GM12865 (cell line): Measurements from ENCODE around the gene SYPL2.

Experiments used
- DNase-seq: peaks from one replicate; pipeline ENCODE4 v3.0.0; 2010; ENCODE audit warnings: low read depth
- H3K4me3 ChIP-seq: 2 replicates; pipeline ENCODE4 v1.5.1; 2011; ENCODE audit warnings: mild to moderate bottlenecking, low read depth, low read length, control low read depth
- CTCF ChIP-seq: IDR thresholded peaks from 2 replicates; pipeline ENCODE4 v1.5.1; 2011; ENCODE audit warnings: low read length, control low read depth, low read depth, inconsistent platforms; ENCODE audit not compliant: insufficient read depth; ENCODE audit errors: missing control alignments

The SYPL2 gene

GRCh38 chr1:109466452-109467300 lies at the start of gene SYPL2:
SYPL2 (plus strand) TSS chr1:109466546; CDS start chr1:109466844, 298 bp downstream.
- DNase-seq, result no peak
- H3K4me3 ChIP-seq, result no peak within 1 kb of the TSS
- TF ChIP-seq CTCF, result no peak

- no peak overlapping the region for H3K4me3 ChIP-seq
- TF ChIP-seq CTCF, result no peak
These were observed 42.8 kb upstream of the SYPL2 start for GRCh38 chr1:109423498-109423897.

GRCh38 chr1:109425391-109426280 lies 40.7 kb upstream of the SYPL2 start:
- DNase-seq, result peak; percentile 71
- H3K4me3 ChIP-seq, result peak overlapping the region; percentile 71

More at GRCh38 chr1:109423498-109423897, 42.8 kb upstream of the SYPL2 start:
- DNase-seq, result no peak

GRCh38 chr1:109426281-109427170 lies 39.8 kb upstream of the SYPL2 start, which contains the start of gene PSMA5:
PSMA5 (minus strand) TSS chr1:109426448; CDS start chr1:109426330, 118 bp downstream.
- H3K4me3 ChIP-seq, result peak within 1 kb of the TSS; percentile 71
- TF ChIP-seq CTCF, result no peak
- peak; percentile 99 for DNase-seq

More at GRCh38 chr1:109425391-109426280, 40.7 kb upstream of the SYPL2 start:
- TF ChIP-seq CTCF, result no peak

GRCh38 chr1:109427171-109427467 lies 39.2 kb upstream of the SYPL2 start:
- H3K4me3 ChIP-seq, result peak overlapping the region; percentile 71
- DNase-seq, result no peak
- no peak for TF ChIP-seq CTCF

GRCh38 chr1:109432336-109432735 lies 34.0 kb upstream of the SYPL2 start:
- DNase-seq, result no peak
- no peak for TF ChIP-seq CTCF
- no peak overlapping the region for H3K4me3 ChIP-seq
